ENCODE results near the gene ERN1.

DNA sequence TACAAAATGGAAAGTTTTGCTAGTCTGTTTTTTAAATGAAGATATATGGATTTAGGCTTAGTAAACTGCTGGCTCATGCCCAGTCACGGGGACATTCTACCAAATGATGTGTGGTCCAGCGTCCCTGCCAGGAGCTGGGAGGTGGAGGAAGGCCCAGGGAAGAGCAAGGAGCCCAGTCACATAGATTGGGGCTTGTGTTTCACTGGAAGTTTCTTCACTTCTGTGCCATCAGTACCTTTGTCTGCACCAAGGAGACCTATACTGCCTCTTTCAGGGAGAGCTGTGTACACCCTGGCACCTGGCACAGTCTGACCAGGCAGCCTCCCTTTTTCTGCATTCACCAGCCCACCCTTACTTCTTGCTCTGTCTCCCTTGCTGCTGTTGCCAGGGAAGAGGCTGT is 32.6 kb upstream of the ERN1 start:
- TF ChIP-seq, protein P1, sequence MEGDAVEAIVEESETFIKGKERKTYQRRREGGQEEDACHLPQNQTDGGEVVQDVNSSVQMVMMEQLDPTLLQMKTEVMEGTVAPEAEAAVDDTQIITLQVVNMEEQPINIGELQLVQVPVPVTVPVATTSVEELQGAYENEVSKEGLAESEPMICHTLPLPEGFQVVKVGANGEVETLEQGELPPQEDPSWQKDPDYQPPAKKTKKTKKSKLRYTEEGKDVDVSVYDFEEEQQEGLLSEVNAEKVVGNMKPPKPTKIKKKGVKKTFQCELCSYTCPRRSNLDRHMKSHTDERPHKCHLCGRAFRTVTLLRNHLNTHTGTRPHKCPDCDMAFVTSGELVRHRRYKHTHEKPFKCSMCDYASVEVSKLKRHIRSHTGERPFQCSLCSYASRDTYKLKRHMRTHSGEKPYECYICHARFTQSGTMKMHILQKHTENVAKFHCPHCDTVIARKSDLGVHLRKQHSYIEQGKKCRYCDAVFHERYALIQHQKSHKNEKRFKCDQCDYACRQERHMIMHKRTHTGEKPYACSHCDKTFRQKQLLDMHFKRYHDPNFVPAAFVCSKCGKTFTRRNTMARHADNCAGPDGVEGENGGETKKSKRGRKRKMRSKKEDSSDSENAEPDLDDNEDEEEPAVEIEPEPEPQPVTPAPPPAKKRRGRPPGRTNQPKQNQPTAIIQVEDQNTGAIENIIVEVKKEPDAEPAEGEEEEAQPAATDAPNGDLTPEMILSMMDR (conservative IDR thresholded peaks at IDR 0.05; ENCODE audit: low read length), result no peak
- no peak for TF ChIP-seq EZH2phosphoT487 (IDR thresholded peaks at IDR 0.05; ENCODE audit: borderline replicate concordance)
